WTC11 (cell line): ENCODE data around the gene GIPC1. TPM values are rescaled to one million over a fixed set of nuclear protein-coding genes. Genes with fewer than 3 reads are reported as not detected.

Experiments used
- ATAC-seq: fragments of 200-7000 bp; cut with Tn5 transposase; 2 replicates; pipeline ENCODE4 v1.10.0; 2021; ENCODE audit warnings: mild to moderate bottlenecking, moderate library complexity
- CTCF ChIA-PET: fragments of 300-600 bp; sonication (Branson Sonifier 250); formaldehyde crosslinking; loops from one replicate; lab custom pipeline; 2021; ENCODE audit warnings: antibody characterized with exemption; lab: Charles Lee
- POLR2A ChIA-PET: fragments of 350-600 bp; sonication (Branson Sonifier 250); formaldehyde crosslinking; loops from one replicate; lab custom pipeline; 2021; ENCODE audit warnings: antibody characterized with exemption; lab: Charles Lee
- DNase-seq: peaks from one replicate; pipeline ENCODE4 v3.0.0; 2021; ENCODE audit warnings: low spot score
- H3K27ac Mint-ChIP-seq: 2 replicates; pipeline ENCODE4 v1.8.0; 2021; ENCODE audit warnings: mixed read lengths
- H3K27me3 Mint-ChIP-seq: 2 replicates; pipeline ENCODE4 v1.8.0; 2021; ENCODE audit warnings: low read depth, mild to moderate bottlenecking, moderate library complexity, mixed read lengths
- H3K36me3 Mint-ChIP-seq: 2 replicates; pipeline ENCODE4 v1.8.0; 2021; ENCODE audit warnings: mixed read lengths
- H3K4me1 Mint-ChIP-seq: 2 replicates; pipeline ENCODE4 v1.8.0; 2022; ENCODE audit warnings: mixed read lengths
- H3K4me3 Mint-ChIP-seq: 2 replicates; pipeline ENCODE4 v1.8.0; 2021; ENCODE audit warnings: mild to moderate bottlenecking, moderate library complexity, mixed read lengths
- H3K9me3 Mint-ChIP-seq: 2 replicates; pipeline ENCODE4 v1.8.0; 2021; ENCODE audit warnings: mixed read lengths
- FOXK1 ChIP-seq: sonication (generic); formaldehyde crosslinking; IDR thresholded peaks from 2 replicates; pipeline ENCODE4 v1.8.0; 2022; ENCODE audit warnings: mild to moderate bottlenecking, moderate library complexity, missing genetic modification reagents
- GTF2I ChIP-seq: fragments of 250-450 bp; sonication (Bioruptor Pico); conservative IDR thresholded peaks from 2 replicates; pipeline ENCODE4 v1.4.0; 2021; ENCODE audit warnings: mild to moderate bottlenecking
- JUN ChIP-seq: sonication (generic); formaldehyde crosslinking; IDR thresholded peaks from 2 replicates; pipeline ENCODE4 v1.8.0; 2023; ENCODE audit warnings: mild to moderate bottlenecking, missing genetic modification reagents
- PRRX2 ChIP-seq: fragments of 250-450 bp; sonication (Bioruptor Pico); IDR thresholded peaks from 2 replicates; pipeline ENCODE4 v1.8.0; 2021; ENCODE audit warnings: mild to moderate bottlenecking
- RELA ChIP-seq: sonication (generic); formaldehyde crosslinking; IDR thresholded peaks from 2 replicates; pipeline ENCODE4 v1.8.1; 2022; ENCODE audit warnings: missing genetic modification reagents, mild to moderate bottlenecking, borderline replicate concordance
- SMAD3 ChIP-seq: sonication (generic); formaldehyde crosslinking; IDR thresholded peaks from 2 replicates; pipeline ENCODE4 v1.8.0; 2022; ENCODE audit warnings: missing genetic modification reagents, mild to moderate bottlenecking, borderline replicate concordance
- total RNA-seq: library from RNA; stranded (reverse); gene quantifications from 3 replicates; pipeline ENCODE4 v1.2.3, GENCODE V29; 2021
- TF ChIP-seq, protein P1 (sequence below): sonication (generic); formaldehyde crosslinking; conservative IDR thresholded peaks from 2 replicates; pipeline ENCODE4 v1.8.1; 2022; ENCODE audit warnings: mild to moderate bottlenecking, missing genetic modification reagents
- TF ChIP-seq, protein P2 (sequence below): sonication (generic); formaldehyde crosslinking; IDR thresholded peaks from 2 replicates; pipeline ENCODE4 v1.8.1; 2022; ENCODE audit warnings: low read depth, mild to moderate bottlenecking, moderate library complexity, missing genetic modification reagents, borderline replicate concordance
- TF ChIP-seq, protein P3 (sequence below): fragments of 250-450 bp; sonication (Bioruptor Pico); IDR thresholded peaks from 2 replicates; pipeline ENCODE4 v1.9.0; 2021; ENCODE audit warnings: moderate library complexity, mild to moderate bottlenecking, inconsistent platforms, borderline replicate concordance
- TF ChIP-seq, protein P4 (sequence below): sonication (generic); formaldehyde crosslinking; IDR thresholded peaks from 2 replicates; pipeline ENCODE4 v1.8.1; 2023; ENCODE audit warnings: mild to moderate bottlenecking, moderate library complexity, missing genetic modification reagents
- TF ChIP-seq, protein P5 (sequence below): sonication (generic); formaldehyde crosslinking; IDR thresholded peaks from 2 replicates; pipeline ENCODE4 v1.8.0; 2023; ENCODE audit warnings: mild to moderate bottlenecking, missing genetic modification reagents
- TF ChIP-seq, protein P6 (sequence below): sonication (generic); formaldehyde crosslinking; IDR thresholded peaks from 2 replicates; pipeline ENCODE4 v1.8.0; 2023; ENCODE audit warnings: missing genetic modification reagents, mild to moderate bottlenecking, borderline replicate concordance
- TF ChIP-seq, protein P7 (sequence below): sonication (generic); formaldehyde crosslinking; IDR thresholded peaks from 2 replicates; pipeline ENCODE4 v1.8.0; 2022; ENCODE audit warnings: mild to moderate bottlenecking, missing genetic modification reagents
- TF ChIP-seq, protein P8 (sequence below): fragments of 250-450 bp; sonication (Bioruptor Pico); IDR thresholded peaks from 2 replicates; pipeline ENCODE4 v1.9.0; 2021; ENCODE audit warnings: mild to moderate bottlenecking, borderline replicate concordance

Gene GIPC1
- total RNA-seq, 1 experiment from 2014 or later, result 76.5 TPM

DNA sequence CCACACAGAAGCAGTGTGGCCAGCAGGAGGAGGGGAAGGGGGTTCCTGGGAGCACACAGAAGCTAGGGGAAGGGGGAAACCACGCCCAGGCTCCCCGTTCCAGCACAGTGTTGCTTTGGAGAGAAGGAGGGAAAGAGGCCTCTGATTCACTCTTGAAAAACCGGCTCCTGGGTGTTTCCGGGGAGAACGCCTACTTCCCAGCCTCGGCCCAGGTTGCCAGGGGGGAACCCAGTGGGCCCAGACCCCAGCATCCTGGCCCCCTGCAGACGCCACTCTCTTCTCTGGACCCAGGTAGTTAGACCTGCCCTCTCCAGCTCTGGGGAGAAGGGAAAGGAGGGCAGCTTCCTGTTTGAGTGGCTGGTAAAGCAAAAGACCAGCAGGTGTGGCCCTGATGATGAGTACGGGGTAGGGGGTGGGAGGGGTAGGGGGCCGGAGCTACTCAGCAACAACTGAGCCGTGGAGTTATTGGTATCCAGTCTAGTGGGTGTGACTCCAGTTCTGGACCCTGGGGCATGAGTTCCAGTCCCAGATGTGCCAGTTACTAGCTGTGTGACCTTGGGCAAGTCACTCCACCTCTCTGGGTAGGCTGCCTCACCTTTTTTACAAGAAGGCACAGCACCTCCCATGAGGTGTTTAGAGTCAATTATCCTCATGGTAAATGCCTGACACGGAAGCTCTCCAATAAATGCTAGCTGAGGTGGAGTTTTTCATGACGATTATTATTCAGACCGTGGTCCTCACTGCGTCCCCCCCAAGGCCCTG lies 836 bp downstream of the GIPC1 start:
- peaks cover 4% of the 10 kb centered on the region; the same call in 1 of the 2 replicates for H3K27me3 Mint-ChIP-seq
- ChIA-PET POLR2A (interaction anchor here (1.2 to 1.3 kb wide), 2 partner anchors 15 to 22 kb away, joined by 3 read pairs; no protein-coding TSS in a partner anchor), CTCF (interaction anchor here (0.7 to 4.2 kb wide), 10 partner anchors 8 to 358 kb away, joined by 3 to 46 read pairs (median 7); partner anchors contain the start of genes ASF1B, DNAJB1 and PTGER1)
- H3K36me3 Mint-ChIP-seq, result peaks cover 22% of the 10 kb centered on the region
- no peak for ATAC-seq
- TF ChIP-seq RELA (no peak), PRRX2 (CRISPR knock-in tag) (no peak), GTF2I (CRISPR knock-in tag) (no peak)
- TF ChIP-seq, protein P1, sequence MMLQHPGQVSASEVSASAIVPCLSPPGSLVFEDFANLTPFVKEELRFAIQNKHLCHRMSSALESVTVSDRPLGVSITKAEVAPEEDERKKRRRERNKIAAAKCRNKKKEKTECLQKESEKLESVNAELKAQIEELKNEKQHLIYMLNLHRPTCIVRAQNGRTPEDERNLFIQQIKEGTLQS (CRISPR knock-in tag), result no peak
- TF ChIP-seq, protein P2, sequence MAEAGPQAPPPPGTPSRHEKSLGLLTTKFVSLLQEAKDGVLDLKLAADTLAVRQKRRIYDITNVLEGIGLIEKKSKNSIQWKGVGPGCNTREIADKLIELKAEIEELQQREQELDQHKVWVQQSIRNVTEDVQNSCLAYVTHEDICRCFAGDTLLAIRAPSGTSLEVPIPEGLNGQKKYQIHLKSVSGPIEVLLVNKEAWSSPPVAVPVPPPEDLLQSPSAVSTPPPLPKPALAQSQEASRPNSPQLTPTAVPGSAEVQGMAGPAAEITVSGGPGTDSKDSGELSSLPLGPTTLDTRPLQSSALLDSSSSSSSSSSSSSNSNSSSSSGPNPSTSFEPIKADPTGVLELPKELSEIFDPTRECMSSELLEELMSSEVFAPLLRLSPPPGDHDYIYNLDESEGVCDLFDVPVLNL, result no peak
- TF ChIP-seq, protein P3, sequence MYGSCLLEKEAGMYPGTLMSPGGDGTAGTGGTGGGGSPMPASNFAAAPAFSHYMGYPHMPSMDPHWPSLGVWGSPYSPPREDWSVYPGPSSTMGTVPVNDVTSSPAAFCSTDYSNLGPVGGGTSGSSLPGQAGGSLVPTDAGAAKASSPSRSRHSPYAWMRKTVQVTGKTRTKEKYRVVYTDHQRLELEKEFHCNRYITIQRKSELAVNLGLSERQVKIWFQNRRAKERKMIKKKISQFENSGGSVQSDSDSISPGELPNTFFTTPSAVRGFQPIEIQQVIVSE (CRISPR knock-in tag), result no peak
- TF ChIP-seq, protein P4, sequence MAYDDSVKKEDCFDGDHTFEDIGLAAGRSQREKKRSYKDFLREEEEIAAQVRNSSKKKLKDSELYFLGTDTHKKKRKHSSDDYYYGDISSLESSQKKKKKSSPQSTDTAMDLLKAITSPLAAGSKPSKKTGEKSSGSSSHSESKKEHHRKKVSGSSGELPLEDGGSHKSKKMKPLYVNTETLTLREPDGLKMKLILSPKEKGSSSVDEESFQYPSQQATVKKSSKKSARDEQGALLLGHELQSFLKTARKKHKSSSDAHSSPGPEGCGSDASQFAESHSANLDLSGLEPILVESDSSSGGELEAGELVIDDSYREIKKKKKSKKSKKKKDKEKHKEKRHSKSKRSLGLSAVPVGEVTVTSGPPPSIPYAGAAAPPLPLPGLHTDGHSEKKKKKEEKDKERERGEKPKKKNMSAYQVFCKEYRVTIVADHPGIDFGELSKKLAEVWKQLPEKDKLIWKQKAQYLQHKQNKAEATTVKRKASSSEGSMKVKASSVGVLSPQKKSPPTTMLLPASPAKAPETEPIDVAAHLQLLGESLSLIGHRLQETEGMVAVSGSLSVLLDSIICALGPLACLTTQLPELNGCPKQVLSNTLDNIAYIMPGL (CRISPR knock-in tag), result no peak
- TF ChIP-seq, protein P5, sequence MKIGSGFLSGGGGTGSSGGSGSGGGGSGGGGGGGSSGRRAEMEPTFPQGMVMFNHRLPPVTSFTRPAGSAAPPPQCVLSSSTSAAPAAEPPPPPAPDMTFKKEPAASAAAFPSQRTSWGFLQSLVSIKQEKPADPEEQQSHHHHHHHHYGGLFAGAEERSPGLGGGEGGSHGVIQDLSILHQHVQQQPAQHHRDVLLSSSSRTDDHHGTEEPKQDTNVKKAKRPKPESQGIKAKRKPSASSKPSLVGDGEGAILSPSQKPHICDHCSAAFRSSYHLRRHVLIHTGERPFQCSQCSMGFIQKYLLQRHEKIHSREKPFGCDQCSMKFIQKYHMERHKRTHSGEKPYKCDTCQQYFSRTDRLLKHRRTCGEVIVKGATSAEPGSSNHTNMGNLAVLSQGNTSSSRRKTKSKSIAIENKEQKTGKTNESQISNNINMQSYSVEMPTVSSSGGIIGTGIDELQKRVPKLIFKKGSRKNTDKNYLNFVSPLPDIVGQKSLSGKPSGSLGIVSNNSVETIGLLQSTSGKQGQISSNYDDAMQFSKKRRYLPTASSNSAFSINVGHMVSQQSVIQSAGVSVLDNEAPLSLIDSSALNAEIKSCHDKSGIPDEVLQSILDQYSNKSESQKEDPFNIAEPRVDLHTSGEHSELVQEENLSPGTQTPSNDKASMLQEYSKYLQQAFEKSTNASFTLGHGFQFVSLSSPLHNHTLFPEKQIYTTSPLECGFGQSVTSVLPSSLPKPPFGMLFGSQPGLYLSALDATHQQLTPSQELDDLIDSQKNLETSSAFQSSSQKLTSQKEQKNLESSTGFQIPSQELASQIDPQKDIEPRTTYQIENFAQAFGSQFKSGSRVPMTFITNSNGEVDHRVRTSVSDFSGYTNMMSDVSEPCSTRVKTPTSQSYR, result no peak
- TF ChIP-seq, protein P6, sequence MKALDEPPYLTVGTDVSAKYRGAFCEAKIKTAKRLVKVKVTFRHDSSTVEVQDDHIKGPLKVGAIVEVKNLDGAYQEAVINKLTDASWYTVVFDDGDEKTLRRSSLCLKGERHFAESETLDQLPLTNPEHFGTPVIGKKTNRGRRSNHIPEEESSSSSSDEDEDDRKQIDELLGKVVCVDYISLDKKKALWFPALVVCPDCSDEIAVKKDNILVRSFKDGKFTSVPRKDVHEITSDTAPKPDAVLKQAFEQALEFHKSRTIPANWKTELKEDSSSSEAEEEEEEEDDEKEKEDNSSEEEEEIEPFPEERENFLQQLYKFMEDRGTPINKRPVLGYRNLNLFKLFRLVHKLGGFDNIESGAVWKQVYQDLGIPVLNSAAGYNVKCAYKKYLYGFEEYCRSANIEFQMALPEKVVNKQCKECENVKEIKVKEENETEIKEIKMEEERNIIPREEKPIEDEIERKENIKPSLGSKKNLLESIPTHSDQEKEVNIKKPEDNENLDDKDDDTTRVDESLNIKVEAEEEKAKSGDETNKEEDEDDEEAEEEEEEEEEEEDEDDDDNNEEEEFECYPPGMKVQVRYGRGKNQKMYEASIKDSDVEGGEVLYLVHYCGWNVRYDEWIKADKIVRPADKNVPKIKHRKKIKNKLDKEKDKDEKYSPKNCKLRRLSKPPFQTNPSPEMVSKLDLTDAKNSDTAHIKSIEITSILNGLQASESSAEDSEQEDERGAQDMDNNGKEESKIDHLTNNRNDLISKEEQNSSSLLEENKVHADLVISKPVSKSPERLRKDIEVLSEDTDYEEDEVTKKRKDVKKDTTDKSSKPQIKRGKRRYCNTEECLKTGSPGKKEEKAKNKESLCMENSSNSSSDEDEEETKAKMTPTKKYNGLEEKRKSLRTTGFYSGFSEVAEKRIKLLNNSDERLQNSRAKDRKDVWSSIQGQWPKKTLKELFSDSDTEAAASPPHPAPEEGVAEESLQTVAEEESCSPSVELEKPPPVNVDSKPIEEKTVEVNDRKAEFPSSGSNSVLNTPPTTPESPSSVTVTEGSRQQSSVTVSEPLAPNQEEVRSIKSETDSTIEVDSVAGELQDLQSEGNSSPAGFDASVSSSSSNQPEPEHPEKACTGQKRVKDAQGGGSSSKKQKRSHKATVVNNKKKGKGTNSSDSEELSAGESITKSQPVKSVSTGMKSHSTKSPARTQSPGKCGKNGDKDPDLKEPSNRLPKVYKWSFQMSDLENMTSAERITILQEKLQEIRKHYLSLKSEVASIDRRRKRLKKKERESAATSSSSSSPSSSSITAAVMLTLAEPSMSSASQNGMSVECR (CRISPR knock-in tag), result no peak
- TF ChIP-seq, all 79 proteins: peak for 0
- Mint-ChIP-seq H3K4me3 (peak overlapping the region; percentile 89), H3K27ac (peak overlapping the region; percentile 85), H3K4me1 (peaks cover 21% of the 10 kb centered on the region), H3K9me3 (no peaks in the 10 kb centered on the region)
- no peak for DNase-seq

DNA sequence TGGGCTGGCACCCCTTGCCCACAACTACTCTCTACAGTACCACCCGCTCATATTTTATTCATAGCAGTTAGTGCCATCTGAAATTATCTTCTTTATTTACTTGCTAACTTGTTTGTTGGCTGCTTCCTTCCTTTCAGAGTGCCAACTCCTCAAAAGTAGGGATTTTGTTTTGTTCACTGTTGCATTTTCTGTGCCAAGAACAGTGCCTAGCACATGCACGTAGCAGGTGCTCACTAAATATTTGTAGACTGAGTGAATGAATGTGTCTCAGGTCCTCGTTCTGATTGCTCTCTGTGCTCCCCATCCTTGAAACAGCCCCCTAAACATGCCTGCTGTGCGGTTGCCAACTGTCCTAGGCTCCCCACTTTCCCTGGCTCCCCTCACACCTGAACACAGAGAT lies 1.5 kb downstream of the GIPC1 start:
- CTCF ChIA-PET, result interaction anchor here (0.7 to 4.2 kb wide), 4 partner anchors 8 to 89 kb away, joined by 3 to 46 read pairs (median 4); no protein-coding TSS in a partner anchor
- Mint-ChIP-seq H3K27me3 (peaks cover 4% of the 10 kb centered on the region; the same call in 1 of the 2 replicates), H3K36me3 (peaks cover 29% of the 10 kb centered on the region), H3K9me3 (no peaks in the 10 kb centered on the region), H3K27ac (peak overlapping the region; percentile 85), H3K4me3 (peak overlapping the region; percentile 89), H3K4me1 (peaks cover 21% of the 10 kb centered on the region)
- POLR2A ChIA-PET, result no interaction called here
- ATAC-seq (no peak), DNase-seq (no peak)
- TF ChIP-seq JUN (CRISPR knock-in tag), result no peak
- TF ChIP-seq FOXK1 (CRISPR knock-in tag), result no peak
- TF ChIP-seq SMAD3 (CRISPR knock-in tag), result no peak
- TF ChIP-seq, protein P7, sequence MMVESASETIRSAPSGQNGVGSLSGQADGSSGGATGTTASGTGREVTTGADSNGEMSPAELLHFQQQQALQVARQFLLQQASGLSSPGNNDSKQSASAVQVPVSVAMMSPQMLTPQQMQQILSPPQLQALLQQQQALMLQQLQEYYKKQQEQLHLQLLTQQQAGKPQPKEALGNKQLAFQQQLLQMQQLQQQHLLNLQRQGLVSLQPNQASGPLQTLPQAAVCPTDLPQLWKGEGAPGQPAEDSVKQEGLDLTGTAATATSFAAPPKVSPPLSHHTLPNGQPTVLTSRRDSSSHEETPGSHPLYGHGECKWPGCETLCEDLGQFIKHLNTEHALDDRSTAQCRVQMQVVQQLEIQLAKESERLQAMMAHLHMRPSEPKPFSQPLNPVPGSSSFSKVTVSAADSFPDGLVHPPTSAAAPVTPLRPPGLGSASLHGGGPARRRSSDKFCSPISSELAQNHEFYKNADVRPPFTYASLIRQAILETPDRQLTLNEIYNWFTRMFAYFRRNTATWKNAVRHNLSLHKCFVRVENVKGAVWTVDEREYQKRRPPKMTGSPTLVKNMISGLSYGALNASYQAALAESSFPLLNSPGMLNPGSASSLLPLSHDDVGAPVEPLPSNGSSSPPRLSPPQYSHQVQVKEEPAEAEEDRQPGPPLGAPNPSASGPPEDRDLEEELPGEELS, result no peak
- TF ChIP-seq, protein P8, sequence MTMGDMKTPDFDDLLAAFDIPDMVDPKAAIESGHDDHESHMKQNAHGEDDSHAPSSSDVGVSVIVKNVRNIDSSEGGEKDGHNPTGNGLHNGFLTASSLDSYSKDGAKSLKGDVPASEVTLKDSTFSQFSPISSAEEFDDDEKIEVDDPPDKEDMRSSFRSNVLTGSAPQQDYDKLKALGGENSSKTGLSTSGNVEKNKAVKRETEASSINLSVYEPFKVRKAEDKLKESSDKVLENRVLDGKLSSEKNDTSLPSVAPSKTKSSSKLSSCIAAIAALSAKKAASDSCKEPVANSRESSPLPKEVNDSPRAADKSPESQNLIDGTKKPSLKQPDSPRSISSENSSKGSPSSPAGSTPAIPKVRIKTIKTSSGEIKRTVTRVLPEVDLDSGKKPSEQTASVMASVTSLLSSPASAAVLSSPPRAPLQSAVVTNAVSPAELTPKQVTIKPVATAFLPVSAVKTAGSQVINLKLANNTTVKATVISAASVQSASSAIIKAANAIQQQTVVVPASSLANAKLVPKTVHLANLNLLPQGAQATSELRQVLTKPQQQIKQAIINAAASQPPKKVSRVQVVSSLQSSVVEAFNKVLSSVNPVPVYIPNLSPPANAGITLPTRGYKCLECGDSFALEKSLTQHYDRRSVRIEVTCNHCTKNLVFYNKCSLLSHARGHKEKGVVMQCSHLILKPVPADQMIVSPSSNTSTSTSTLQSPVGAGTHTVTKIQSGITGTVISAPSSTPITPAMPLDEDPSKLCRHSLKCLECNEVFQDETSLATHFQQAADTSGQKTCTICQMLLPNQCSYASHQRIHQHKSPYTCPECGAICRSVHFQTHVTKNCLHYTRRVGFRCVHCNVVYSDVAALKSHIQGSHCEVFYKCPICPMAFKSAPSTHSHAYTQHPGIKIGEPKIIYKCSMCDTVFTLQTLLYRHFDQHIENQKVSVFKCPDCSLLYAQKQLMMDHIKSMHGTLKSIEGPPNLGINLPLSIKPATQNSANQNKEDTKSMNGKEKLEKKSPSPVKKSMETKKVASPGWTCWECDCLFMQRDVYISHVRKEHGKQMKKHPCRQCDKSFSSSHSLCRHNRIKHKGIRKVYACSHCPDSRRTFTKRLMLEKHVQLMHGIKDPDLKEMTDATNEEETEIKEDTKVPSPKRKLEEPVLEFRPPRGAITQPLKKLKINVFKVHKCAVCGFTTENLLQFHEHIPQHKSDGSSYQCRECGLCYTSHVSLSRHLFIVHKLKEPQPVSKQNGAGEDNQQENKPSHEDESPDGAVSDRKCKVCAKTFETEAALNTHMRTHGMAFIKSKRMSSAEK (CRISPR knock-in tag), result no peak
- TF ChIP-seq RELA, result no peak
